ENCODE data around the gene ADI1.

ADI1 gene, protein sequence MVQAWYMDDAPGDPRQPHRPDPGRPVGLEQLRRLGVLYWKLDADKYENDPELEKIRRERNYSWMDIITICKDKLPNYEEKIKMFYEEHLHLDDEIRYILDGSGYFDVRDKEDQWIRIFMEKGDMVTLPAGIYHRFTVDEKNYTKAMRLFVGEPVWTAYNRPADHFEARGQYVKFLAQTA

DNA sequence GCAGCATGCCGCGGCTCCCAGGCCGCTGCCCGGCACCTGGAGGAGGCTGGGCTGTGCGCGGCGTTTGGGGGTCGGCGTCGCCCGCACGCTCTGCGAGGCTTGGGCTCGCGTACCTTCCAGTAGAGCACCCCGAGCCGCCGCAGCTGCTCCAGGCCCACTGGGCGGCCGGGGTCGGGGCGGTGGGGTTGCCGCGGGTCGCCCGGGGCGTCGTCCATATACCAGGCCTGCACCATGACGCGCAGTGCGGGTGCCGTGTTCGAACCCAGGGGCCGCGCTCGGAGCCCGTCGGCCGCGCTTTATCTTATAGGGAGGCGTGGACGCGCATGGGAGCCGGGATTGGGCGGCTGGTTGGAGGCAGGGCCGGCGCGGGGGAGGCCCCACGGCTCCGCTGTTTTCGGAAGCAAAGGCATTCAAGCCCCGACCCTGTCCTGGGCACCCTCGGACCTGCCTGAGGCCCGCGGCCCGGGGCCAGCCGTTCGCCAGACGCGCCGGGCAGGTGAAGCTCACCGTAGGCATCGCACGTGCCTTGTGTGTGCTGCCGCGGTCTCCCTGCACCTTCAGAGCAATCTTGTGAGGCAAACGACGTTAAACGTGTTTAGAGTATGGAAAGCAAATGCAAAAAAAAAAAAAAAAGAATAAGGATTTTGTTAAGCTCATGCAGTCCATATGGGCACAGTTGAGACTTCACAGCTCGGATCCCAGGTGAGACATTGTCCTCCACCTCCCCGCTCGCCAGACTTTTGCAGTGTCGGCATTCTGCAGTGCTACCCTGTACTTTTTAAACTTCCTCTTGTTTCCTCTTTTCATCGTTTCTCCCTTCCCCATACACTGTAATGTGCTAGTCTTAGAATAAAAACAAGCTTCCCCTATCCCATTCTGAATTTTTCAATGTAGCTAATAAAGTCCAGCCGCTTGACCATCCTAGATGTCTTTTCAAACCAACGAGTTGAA lies at the start of gene ADI1:
Gene ADI1 (minus strand): TSS at position 277 of the 951 bp plus-strand sequence. CDS start 44 bp downstream, at position 233.
- DNase-seq = no peak

- no peak for DNase-seq
Measured at GRCh38 chr2:3566806-3567205, 47.5 kb upstream of the ADI1 start.

DNA sequence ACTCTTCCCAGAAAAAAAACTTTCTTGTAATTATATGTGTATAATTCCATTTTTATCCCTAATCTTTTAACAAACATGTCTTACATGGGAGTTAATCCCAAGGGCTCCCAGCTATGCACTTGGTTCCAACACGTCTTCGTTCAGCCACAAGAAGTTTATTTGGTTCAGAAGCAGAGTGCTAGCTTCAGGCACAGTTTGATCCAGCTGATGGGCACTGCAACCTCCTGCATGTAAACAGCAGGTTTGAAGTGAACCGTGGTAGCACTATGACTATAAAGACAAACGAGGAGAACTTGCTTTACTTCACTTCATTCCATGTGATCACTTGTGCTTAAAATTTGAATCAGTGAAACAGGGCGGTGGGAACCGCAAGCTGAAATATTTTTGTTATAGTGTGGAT lies 45.8 kb upstream of the ADI1 start:
- DNase-seq = no peak

- no peak for DNase-seq
Measured at GRCh38 chr2:3563521-3563976, 44.2 kb upstream of the ADI1 start.

- DNase-seq = peak; percentile 91
Measured at GRCh38 chr2:3558205-3559014, 39.1 kb upstream of the ADI1 start, which contains the start of gene RNASEH1. TSS of gene RNASEH1 (minus strand) at chr2:3558333. CDS start at chr2:3558260, 73 bp downstream.

DNA sequence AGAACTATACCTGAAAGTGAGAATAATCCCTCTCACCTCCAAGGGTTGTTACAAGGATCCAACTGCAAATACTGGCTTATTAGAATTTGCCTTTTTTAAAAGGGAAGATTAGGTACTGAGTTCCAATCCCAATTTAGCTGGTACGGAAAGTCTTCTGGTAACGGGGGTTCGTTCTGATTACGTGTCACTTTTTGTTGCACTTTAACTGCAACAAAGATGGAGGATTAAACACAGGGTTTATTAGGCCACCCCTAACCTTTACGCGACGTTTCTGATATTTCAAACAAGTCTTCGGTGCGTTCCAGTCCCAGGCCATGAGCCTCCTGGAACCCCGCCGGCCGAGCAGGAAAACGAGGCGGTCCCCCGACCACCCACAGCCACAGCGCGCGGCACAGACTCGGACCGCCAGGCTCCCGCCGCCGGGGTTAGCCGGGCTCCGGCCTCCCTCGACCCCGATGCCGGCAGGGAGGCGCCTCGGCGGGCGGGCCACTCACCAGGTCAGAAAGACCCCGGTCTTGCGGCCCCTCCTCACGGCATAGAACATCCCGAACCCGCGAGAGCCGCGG lies 38.4 kb upstream of the ADI1 start:
- DNase-seq = no peak

DNA sequence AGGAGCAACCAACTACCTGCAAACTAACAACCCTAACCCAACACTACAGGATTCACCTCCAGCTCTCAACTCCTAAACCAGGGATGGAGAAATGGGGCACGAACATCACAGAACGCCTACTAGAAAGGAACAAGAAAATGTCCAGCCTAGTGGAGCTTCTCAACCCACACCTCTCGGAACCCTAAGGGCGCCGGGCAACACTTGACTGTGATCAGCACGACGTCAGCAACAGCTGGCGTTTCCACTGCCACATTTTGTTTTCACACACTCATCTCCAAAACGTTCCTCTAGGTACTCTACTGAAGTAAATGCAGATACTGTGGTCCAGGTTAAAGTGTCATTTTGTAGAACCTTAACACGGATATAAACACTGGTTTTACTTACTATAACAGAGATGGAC lies 34.6 kb upstream of the ADI1 start:
- no peak for DNase-seq

DNA sequence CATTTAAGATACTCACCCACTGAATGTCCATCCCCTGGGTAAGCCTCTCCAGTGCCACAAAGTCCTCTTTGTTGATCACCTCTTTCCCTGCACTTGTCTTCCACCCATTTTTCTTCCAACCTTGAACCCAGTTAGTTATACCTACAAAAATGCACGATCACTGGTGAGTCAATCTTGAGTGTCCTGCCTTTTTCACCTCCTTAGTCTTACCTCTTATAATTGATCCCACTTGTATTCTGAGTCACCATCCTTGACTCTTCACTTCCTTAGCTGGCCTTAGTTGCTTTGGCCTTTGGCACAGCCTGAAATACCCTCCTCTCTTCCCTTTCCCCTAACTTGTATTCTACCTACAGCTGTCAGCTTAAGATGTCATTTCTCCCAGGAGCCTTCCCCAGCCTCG lies 28.6 kb upstream of the ADI1 start:
- DNase-seq = no peak

DNA sequence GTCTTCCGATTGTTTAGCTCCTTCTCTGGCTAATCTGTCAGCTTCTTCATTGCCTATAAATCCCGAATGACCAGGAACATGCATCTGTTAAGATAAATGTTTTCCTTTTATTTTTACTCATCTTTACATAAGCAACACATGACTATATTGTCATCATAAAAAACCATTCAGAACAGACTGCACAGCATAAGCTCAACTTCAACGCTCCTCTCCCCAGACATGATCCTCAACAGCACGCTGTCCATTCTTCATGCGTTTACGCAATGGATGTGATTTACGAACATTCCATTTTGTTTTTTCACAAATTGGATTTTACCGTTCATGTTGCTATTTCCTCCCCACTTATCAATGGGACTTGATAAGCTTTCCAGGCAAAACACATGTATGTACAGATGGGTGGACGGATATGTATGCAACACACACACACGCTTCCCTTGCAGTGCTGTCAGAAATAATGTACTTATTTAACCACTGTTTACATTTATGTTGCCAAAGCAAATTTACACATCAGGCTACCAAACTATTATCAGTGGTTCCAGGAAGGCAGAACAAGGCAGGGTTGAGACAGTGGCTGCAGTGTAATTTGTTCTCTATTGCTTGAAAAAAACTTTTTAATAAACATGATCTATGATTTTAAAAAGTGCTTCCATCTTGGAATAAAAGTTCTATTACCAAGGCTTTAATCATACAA lies 26.6 kb upstream of the ADI1 start:
- DNase-seq = no peak

DNA sequence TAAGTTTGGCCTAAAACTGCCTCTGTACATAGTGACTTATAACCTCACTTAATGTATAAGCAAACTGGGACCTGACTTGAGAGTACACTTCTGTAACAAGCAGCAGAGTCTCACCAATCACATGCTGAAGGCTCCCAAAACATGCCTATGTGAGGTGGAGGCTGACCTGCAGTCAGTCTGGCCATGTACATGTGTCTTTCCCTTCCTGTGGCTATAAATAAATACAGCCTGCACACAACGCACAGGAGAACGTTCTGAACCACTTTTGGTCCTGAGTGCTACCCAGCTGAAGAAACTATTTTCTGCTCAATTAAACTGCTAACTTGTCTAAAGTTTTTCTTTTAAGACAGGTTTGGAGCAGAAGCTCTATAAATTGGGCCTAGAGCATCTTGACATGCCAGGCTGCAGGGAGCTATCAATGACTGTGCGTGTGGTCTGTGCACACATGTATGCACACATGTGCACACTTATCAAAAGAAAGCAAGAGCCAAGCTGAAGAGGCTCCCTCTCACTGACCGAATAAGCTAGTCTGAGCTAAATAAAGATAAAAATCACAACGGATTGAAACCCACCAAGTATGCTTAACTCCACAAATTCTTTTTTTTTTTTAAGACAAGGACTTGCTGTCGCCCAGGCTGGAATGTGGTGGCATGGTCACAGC lies 23.8 kb upstream of the ADI1 start:
- no peak for DNase-seq

DNA sequence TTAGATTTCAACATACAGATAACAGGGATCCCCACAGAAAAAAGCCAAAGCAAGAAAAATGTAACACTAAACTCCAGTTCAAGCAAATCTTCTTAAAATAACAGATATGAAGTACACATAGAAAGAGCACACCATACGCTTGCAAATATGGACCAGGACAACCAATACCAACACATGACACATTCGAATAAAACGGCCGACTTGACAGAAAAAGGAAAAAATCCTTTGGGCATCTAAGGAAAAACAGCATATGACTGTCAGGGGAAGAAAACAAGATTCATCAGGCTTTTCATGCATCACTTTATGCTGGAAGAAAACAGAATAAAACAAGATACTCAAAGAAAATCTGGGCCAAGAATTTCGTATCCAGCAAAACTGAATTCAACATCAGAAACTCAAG lies 22.8 kb upstream of the ADI1 start:
- no peak for DNase-seq

DNA sequence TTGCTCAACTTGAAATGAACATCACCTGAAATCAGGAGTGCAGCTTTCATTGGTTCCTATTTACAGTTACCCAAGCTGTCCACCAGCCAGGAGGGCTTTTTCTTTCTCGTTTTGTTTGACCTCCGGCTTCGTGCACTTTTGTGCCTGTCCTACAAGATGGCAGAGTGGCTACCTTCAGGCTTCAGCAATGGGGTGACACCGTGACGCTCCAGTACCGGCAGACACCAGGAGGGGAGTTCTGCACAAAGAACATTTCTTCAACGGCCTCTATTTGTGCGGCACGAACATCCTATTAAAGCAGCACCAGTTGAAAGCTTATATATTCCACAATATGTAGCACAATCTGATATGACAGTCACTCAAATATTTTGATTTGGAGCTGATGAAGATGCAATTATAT lies 20.5 kb upstream of the ADI1 start:
- no peak for DNase-seq

DNA sequence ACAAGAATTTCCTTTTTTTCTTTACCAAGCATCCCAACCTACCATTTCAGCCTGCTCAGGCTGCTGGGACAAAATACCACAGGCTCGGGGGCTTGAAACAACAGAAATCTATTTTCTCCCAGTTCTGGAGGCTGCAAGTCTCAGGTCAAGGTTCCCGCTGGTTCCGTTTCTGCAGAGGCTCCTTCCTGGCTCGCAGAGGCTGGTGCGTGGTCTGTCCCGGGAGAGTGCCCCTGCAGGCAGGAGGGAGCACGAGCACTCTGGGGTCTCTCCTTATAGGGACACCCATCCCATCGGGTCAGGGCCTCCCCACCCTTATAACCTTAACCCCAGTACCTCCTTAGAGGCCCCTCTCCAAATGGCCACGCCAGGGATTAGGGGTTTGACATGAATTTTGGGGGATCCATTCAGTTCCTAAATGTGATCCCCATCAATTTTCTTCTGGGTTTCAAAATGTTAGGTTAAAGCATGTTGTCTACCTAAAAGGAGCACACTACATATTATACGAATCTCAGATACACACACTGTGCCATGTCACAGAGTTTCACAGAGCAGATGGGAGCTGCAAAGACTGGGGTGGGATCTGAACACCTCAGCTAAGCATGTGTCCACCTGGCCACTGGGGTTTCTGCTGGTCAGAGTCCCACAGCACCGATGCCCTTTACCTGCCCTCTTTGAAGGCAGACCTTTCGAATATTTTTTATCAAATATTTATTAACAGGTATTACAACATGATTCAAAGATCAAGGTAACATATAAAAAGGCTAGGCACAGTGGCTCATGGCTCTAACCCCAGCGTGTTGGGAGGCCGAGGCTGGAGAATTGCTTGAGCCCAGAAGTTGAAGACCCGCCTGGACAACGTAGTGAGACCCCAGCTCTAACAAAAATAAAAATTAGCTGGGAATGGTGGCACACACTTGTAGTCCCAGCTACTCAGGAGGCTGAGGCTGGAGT lies 17.6 kb upstream of the ADI1 start:
- DNase-seq = no peak

DNA sequence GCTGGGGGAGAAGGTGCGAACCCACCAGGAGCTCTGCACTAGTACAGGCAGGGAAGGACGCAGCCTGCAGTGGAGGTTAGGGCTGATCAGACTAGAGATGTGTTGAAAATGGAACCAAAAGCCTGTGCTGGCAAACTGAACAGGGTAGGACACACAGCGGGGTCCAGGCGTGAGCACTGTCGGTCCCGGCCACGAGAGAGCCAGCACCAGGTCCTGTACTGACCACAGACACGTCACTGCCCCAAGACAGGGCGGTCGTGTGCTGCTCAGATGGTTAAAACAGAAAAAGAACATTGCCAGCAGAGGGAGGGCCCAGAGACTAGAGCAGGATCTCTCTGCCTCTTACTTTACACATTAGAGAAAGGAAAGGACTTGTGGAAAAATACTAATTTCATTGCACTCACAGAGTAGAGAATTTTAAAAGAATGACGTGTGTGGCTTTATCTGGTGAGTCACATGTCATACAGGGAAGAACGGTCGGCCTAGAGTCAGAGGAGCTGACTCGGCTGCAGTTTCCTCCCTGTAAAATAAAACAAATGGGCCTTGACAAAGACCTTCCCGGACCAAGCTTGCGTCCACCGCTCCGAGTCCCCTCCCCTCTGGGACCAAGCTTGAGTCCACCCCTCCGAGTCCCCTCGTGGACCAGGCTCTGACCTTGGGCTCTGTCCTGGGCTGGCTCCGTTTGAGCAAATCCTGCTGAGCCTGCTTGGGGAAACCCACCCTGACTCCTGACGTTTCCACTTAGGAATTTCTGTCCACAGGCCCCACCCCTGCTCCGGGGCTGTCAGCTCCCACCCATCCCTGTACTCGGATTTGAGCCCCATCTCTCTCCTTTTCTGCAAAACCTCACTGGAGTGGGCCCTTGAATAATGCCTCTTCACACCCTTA lies 16.7 kb upstream of the ADI1 start:
- no peak for DNase-seq

- no peak for DNase-seq
Measured at GRCh38 chr2:3535467-3535793, 16.1 kb upstream of the ADI1 start.

DNA sequence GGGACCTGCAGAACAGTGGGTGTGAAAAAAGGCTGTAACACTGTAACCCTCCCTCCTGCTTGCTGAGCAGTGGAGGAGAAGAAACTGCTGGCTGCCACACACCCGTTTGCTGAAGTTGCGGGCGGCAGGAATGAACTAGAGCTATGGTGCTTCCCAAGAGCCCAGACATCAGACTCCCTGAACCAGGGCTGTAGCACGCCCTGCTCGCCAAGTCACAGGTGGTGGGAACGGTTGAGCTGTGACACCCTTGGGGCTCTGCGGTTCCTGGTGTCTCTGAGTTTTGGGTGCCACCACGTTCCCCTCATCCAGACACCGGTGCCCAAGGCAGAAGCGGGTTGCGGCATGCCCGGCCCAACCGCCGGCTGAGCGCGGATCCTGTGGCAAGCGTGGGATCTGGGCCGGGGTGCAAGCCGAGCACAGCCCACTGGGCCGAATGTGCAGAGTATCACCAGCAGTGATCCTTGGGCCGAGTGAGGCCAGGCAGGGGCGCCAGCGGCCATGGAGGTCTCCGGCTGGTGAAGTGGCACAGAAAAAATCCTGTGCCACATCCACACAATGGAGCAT lies 15.0 kb upstream of the ADI1 start:
- DNase-seq = no peak

DNA sequence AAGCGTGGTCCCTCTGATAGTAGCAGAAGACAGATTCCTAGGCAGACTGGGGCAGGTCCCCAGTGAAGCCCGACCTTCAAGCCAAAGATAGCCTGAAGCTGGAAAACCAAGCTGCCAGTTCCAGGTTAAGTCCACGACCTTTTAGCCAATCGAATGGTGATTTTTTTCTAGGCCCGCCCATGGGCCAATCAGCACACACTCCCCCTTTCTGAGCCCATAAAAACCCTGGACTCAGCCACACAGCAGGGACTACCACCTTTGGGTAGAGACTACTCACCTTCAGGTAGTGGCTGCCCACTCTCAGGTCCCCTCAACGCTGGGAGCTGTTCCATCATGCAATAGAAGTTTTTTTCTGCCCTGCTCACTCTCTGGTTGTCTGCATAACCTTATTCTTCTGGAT lies 14.5 kb upstream of the ADI1 start:
- DNase-seq = no peak

DNA sequence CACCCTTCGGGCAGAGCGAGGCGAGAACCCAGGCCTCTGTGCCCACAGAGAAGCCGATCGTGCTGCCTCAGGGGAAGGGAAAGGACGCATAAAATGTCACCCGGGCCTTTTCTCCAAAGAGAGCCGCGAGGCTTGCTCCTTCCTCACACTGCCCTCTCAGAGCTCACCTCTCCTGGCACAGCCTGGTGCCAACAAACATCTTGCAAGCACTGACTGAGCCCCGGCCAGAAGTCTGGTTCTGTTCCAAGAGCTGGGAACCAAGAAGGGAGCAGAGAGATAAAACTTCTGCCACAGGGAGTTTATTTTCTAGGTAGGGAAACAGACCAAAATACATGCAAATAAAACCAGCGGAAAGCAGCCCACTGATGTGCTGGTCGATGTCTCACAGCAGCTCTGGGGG lies 13.6 kb upstream of the ADI1 start:
- no peak for DNase-seq

DNA sequence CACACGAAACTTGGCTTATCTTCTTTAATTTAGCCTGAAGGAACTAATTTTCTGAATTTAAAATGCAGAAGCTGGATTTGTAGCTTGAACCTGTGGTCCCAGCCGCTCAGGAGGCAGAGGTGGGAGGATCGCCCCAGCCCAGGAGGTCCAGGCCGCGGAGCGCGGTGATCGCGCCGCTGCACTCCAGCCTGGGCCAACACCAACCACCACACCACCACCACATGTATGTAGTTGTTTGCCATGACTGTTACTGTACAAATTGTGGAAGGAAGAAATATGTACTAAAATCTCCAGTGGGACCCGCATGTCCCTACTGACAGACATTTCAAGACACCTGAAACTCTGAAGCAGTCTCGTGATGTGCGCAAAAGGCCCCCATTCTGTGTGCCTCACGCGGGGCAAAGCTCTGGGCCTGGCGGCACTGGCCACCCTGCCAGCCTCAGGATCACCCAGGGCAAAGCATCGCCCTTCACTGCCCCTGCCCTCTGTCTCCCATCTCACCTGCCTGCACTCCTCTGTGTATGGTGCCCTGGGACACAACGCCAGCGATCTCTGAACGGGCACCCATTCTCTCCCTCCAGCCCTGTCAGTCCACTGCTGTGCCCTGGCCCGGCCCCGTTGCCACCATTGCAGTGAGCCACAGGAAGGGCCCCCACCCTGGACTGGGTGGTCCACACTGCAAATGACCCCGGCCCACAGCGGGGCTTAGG lies 10.1 kb upstream of the ADI1 start:
- DNase-seq = no peak
